ENCODE data around the gene PHF19.

Gene PHF19

GRCh38 chr9:120876842-120877240 is at the start of gene PHF19:
TSS of gene PHF19 (minus strand) at chr9:120877188. CDS start at chr9:120874741, 2,447 bp downstream.
- peak; percentile 38 for DNase-seq

GRCh38 chr9:120926397-120926928 is 49.5 kb upstream of the PHF19 start, which contains the start of gene TRAF1:
TSS of gene TRAF1 (minus strand) at chr9:120926796. CDS start at chr9:120926075, 721 bp downstream.
- DNase-seq, result peak; percentile 73

GRCh38 chr9:120925535-120926396 is 48.8 kb upstream of the PHF19 start:
- DNase-seq, result peak; percentile 94

- peak; percentile 74 for DNase-seq
Measured at GRCh38 chr9:120924698-120925534, 47.9 kb upstream of the PHF19 start.

GRCh38 chr9:120923620-120924328 is 46.8 kb upstream of the PHF19 start:
- peak; percentile 42 for DNase-seq

- DNase-seq, result peak; percentile 35
Measured at GRCh38 chr9:120922404-120923195, 45.6 kb upstream of the PHF19 start.

GRCh38 chr9:120921661-120922181 is 44.7 kb upstream of the PHF19 start:
- DNase-seq, result peak; percentile 45

- DNase-seq, result no peak
Measured at GRCh38 chr9:120920806-120921178, 43.8 kb upstream of the PHF19 start.

GRCh38 chr9:120919843-120920805 is 43.1 kb upstream of the PHF19 start:
- DNase-seq, result peak; percentile 62

GRCh38 chr9:120918931-120919842 is 42.2 kb upstream of the PHF19 start:
- DNase-seq, result peak; percentile 26

GRCh38 chr9:120917929-120918762 is 41.2 kb upstream of the PHF19 start:
- peak; percentile 50 for DNase-seq

GRCh38 chr9:120916991-120917880 is 40.2 kb upstream of the PHF19 start:
- DNase-seq, result no peak

GRCh38 chr9:120916588-120916987 is 39.6 kb upstream of the PHF19 start:
- no peak for DNase-seq

- peak; percentile 71 for DNase-seq
Measured at GRCh38 chr9:120915854-120916470, 39.0 kb upstream of the PHF19 start.

GRCh38 chr9:120914953-120915352 is 38.0 kb upstream of the PHF19 start:
- no peak for DNase-seq

- DNase-seq, result no peak
Measured at GRCh38 chr9:120914396-120914795, 37.4 kb upstream of the PHF19 start.

All from CD4-positive, alpha-beta T cell treated with Interleukin-17A for 1 hour (primary cell).